Dermis blood vessel endothelial cell (primary cell): ENCODE data around the gene MED12L. TPM values are rescaled to one million over a fixed set of nuclear protein-coding genes. Genes with fewer than 3 reads are reported as not detected.

Source experiments
- DNase-seq: peaks from one replicate; pipeline ENCODE4 v3.0.0; 2010
- total RNA-seq: library from RNA; depleted of rRNA; stranded (reverse); fragments of >200 nt; gene quantifications from 2 replicates; pipeline ENCODE4 v1.2.3, GENCODE V29; 2014

The MED12L gene
- total RNA-seq, 1 donor from 2014 or later = under 0.01 TPM

DNA sequence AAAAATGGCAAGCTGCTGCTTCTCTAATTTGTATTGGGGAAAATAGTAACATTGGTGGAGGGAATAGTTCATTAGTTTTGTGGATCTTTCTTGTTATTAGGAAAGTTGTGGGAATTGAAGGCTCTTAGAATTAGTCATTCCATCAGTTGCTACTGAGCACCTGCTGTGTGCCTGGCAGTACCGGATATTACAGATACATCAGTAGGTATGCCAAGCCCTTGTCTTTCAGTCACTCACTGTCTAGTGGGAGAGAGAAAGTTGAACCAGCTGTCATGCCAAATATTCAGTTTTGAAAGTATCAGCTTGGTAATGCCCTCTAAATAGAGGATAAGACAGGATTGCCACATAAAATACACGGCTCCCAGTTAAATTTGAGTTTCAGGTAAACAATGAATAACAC, 342.9 kb downstream of the MED12L start:
- no peak for DNase-seq

GRCh38 chr3:151430821-151431484, 345.5 kb downstream of the MED12L start:
- no peak for DNase-seq

DNA sequence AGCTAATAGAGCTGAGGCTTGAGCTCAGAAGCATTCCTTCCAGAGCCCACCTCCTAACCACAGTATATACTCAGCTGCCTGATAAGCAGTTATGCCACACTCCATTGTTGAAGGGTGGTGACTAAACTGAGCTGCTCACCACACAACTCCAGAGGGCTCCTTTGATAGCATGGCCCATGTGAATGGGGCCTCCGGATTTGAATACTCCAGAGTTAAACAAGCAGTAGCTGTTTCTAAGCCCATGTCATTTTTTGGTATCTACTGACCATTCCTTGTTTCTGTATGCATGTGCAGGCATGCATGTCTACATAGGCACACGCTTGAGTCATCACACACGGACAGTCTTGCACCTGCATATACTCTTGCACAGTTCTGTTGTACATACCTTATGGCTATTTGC, 346.5 kb downstream of the MED12L start:
- no peak for DNase-seq

- DNase-seq = no peak
Observed at GRCh38 chr3:151432616-151433372, 347.3 kb downstream of the MED12L start.

DNA sequence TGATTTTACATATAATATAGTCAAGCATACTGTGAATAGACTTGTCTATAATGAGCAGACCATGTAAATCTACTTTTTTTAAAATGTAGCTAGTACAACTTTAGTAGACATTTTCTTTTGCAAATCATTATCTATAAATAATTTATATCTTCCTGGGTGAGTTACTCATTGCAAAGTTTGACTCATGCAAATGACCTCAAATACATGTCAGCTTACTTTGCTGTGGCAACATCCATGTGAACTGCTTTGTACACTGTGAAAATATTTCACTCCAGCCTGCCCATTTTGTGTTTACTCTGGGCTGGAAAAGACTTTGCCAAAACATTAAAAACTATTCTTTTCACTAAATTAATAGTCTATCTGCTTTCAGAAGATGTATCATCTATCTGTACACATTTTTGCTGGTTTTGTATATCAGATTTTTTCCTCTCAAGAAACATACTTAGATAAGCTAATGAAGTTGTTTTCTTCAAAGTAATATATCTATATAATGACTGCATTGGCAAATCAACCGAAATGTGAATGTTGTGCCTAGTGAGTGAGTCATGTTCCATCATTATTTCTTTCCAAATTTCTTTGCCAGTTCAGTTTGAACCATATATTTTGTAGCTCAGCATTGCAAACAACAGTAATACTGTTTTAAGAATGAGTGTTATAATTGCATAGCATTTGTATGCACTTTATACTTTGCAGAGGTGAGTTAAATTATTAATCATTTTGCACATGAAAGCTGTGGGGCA, 348.9 kb downstream of the MED12L start:
- no peak for DNase-seq

DNA sequence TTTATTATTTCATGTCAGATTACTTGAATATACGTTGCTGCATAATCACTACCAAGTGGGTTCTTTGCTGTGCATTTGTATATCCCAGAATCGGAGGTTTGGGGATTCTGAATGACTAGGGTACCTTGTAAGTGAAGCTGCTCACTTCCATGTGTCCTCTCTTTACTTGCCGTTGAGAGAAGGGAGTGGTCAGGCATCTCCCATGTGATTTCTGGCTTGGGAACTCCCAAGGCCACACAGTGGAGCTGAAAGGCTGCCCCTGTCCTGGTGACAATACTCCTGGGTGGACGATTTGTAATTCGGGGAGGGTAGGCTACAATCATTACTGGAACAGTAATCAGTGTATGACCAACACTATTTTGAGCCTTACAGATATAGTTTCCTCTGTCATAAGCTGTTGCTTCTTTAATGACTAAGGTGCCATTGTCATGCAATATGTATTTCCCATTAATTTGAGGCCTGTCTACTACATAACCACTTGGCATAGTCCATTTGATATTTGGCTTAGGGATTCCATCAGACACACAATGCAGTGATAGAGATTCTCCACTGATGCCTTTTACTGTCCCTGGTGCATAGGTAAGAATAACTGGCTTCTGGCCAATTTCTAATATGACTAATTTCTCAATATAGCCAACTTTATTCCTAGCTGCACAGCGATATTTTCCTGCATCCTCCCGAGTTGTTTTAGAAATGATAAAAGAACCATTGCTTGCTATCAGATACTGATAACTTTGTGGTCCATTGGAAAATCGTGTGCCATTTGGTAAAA, 351.4 kb downstream of the MED12L start:
- no peak for DNase-seq

GRCh38 chr3:151437906-151438305, 352.4 kb downstream of the MED12L start:
- DNase-seq = no peak

GRCh38 chr3:151439652-151440125, 354.2 kb downstream of the MED12L start:
- peak; percentile 75 for DNase-seq

GRCh38 chr3:151440940-151441339, 355.5 kb downstream of the MED12L start:
- DNase-seq = no peak

DNA sequence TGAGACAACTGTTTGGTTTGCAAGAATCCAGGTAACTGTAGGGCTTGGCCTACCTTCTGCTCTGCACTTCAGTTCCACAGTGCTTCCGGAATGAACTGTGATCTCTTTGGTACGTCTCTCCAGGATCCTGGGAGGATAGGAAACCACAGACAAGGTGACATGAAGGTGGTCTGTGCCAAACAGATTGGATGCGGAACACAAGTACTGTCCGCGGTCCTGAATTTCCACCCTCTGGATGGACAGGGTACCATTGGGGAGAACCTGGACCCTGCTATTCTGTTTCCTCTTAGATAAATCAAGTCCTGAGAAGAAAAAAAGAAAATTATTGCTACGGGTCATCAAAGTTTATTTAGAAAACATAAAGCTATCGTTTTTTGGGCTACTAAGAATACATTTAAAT, 358.1 kb downstream of the MED12L start:
- peak; percentile 32 for DNase-seq

- no peak for DNase-seq
Observed at GRCh38 chr3:151445273-151446001, 360.0 kb downstream of the MED12L start.

- no peak for DNase-seq
Observed at GRCh38 chr3:151446002-151446340, 360.5 kb downstream of the MED12L start.

GRCh38 chr3:151452368-151452767, 366.9 kb downstream of the MED12L start:
- DNase-seq = no peak

DNA sequence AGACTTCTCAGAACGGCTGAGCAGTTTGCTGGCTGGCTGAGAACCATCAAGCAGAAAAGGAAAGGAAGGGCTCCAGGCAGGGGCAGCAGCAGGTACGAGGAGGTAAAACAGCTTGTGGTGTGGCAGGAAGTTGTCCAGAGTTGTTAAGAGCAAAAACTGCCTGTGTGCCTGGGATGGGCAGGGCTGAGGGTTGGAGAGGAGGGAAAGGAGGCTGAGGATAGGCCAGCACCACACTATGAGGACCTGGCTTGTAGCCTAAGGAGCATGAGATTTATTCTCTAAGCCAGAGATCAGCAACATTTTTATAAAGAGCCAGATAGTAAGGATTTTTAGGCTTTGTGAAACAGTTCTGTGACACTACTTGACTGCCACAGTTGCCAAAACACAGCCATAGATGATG, 367.4 kb downstream of the MED12L start:
- no peak for DNase-seq

- DNase-seq = no peak
Observed at GRCh38 chr3:151456065-151456464, 370.6 kb downstream of the MED12L start.

DNA sequence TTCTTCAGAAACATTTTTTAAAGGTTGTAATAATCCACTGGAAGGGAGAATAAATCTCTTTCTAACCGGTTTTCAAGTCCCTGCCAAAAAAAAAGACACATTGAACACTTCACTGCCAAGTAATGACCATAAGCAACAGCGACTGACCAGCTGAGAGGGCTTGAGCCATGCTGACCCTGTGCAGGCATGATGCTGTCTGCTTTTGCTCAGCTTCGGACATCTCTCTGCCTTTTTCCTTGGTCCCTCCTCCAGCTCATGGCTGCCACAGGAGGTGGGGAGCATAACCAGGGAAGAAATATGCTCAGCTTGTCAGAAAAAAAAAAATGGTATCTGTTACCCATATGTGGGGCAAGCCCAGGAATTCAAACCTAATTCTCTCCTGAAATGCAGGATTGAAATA, 373.9 kb downstream of the MED12L start:
- DNase-seq = no peak

DNA sequence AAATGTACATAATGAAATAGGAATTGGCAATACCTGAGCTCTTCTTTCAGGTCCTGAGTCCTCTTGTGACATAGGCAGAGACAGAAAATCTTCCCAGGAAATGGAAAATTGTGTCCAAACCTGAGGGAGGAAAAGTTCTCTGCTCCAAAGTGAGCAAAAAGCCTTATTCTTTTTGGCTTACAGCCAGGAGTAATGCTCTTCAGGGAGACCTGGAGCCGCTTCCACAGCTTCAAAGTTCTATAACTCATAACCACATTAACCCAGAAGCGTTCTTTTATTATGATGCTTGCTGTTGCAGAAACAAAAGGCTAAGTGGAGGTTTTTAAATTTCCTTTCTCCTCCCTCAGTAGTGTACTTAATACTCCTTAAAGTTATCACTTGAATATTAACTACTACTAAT, 374.8 kb downstream of the MED12L start:
- no peak for DNase-seq

DNA sequence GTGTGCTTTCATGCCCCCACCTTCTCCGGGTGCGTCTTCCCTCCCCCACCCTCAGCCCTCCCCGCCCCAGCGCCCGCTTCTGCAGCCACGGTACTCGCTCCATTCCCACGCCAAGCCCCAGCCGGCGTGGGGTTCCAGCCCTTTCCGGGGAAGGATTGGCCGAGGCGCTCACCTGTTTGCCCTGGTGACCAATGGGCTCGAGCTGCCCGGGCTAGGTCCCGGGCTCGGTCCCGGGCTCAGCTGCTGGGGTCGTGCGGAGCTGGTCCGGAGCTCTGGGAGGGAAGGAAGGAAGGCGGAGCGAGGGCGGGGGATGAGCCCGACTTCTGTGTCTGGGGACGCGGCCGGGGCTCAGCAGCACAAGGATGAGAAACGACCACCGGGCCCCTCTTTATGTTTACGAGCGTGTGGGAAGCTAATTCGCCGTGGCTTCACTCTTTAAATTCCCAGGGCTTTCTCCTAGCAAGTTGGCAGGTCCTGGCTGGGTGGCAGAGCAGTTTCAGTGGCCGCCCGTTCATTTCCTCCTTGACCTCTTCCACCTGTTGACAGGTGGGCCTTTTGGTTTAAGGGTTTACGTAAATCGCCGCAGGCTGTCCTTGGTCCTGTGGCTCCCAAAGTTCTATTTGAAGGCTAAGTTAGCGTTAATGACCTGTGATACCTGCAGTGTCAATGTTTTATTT, 375.4 kb downstream of the MED12L start, which contains the start of gene IGSF10:
Gene IGSF10 (minus strand): TSS at position 288 of the 677 bp plus-strand sequence. CDS start 2,352 bp downstream, outside the sequence.
- DNase-seq = no peak

- no peak for DNase-seq
Observed at GRCh38 chr3:151462278-151462780, 376.9 kb downstream of the MED12L start.

DNA sequence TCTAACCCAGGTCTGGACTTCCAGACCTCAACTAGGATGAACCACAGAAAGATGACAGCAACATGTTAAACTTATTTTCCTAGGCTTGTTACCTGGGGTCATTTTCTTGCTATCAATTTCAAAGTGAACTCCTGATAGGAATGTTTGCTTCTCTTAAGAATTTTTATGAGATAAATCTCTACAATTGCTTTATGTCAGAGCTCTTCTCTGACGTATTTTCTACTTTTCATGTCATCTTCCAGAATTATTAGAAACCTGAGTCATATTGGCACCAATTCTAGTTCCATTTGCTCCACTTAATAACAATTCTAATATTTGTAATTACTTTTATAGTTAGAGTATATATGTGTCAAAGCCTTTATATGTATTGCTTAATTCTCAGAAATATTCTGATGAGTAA, 377.5 kb downstream of the MED12L start:
- DNase-seq = no peak

GRCh38 chr3:151467069-151467468, 381.6 kb downstream of the MED12L start:
- no peak for DNase-seq
